OCI-LY3 (cell line): ENCODE results near the gene LPAR3.

Experiments
- H2AFZ ChIP-seq: fragments of 200-600, 300-600 bp; shearing (Covaris generic); 2 replicates; pipeline ENCODE4 v1.6.0; 2014; ENCODE audit warnings: antibody characterized with exemption, low read depth, low read length
- H3K27ac ChIP-seq: fragments of 200-600, 300-600 bp; sonication (generic); 2 replicates; pipeline ENCODE4 v1.5.1; 2014; ENCODE audit warnings: mild to moderate bottlenecking, low read length, moderate library complexity, mixed read lengths
- H3K27me3 ChIP-seq: fragments of 200-600, 300-600 bp; sonication (generic); 2 replicates; pipeline ENCODE4 v1.6.1; 2014; ENCODE audit warnings: low read depth, low read length, mixed read lengths
- H3K36me3 ChIP-seq: fragments of 200-600, 300-600 bp; sonication (generic); replicated peaks from 2 replicates; pipeline ENCODE3; 2014; ENCODE audit warnings: low read depth, low read length, mixed read lengths
- H3K4me1 ChIP-seq: fragments of 300-600, 200-600 bp; sonication (generic); 2 replicates; pipeline ENCODE4 v1.6.1; 2014; ENCODE audit warnings: low read length, mixed read lengths
- H3K4me2 ChIP-seq: fragments of 200-600, 300-600 bp; sonication (generic); 2 replicates; pipeline ENCODE4 v1.6.1; 2014; ENCODE audit warnings: low read length, mixed read lengths
- H3K4me3 ChIP-seq: fragments of 300-600, 200-600 bp; sonication (generic); 2 replicates; pipeline ENCODE4 v1.5.1; 2014; ENCODE audit warnings: antibody characterized with exemption, mild to moderate bottlenecking, low read length, moderate library complexity
- H3K79me2 ChIP-seq: fragments of 300-600, 200-600 bp; shearing (Covaris generic); 2 replicates; pipeline ENCODE4 v1.6.1; 2014; ENCODE audit warnings: mild to moderate bottlenecking, low read length, mixed read lengths
- H3K9ac ChIP-seq: fragments of 300-600, 200-600 bp; shearing (Covaris generic); 2 replicates; pipeline ENCODE4 v1.6.0; 2014; ENCODE audit warnings: mild to moderate bottlenecking, low read length, moderate library complexity
- H3K9me3 ChIP-seq: fragments of 200-600, 300-600 bp; shearing (Covaris generic); 2 replicates; pipeline ENCODE4 v1.6.1; 2014; ENCODE audit warnings: low read length, mixed read lengths; ENCODE audit not compliant: insufficient read depth
- H4K20me1 ChIP-seq: fragments of 200-600, 300-600 bp; sonication (generic); 2 replicates; pipeline ENCODE4 v1.6.1; 2016; ENCODE audit warnings: low read length, mixed read lengths; ENCODE audit not compliant: insufficient read depth
- EZH2phosphoT487 ChIP-seq: fragments of 200-600 bp; shearing (Covaris generic); IDR thresholded peaks from 2 replicates; pipeline ENCODE4 v1.6.1; 2018; ENCODE audit warnings: antibody characterized with exemption, mixed run types, low read depth
- TF ChIP-seq, protein P1 (sequence below): fragments of 200-600, 300-600 bp; sonication (generic); IDR thresholded peaks from 2 replicates; pipeline ENCODE4 v1.5.1; 2014; ENCODE audit warnings: antibody characterized with exemption, low read length, low read depth

The LPAR3 gene

DNA sequence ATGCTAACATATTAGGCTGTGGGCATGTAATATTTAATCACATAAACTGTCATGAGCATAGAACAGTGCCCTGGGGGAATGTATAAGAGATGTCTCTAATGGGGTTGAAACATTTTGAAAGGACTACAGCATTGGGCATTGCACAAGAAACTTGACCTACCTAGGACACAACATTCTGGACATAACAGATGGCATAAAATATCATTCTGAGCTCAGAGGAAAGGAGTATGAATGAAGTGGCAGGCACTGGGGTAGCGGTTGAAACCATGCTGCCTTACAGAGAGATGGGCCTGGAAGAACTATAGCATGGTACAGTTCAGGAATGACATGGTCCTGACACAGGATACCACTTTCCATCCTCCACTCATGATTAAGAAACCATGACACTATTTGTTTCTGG is 69.0 kb downstream of the LPAR3 start:
- Histone ChIP-seq H3K9me3 (no peaks in the 10 kb centered on the region), H2AFZ (no peak overlapping the region), H3K36me3 (no peaks in the 10 kb centered on the region), H3K9ac (no peak overlapping the region), H3K4me2 (no peak overlapping the region), H3K27me3 (no peaks in the 10 kb centered on the region), H3K4me1 (peaks cover 3% of the 10 kb centered on the region; the same call in 1 of the 2 replicates), H3K4me3 (no peak overlapping the region), H4K20me1 (no peaks in the 10 kb centered on the region), H3K27ac (no peak overlapping the region), H3K79me2 (no peaks in the 10 kb centered on the region)
- no peak for TF ChIP-seq EZH2phosphoT487
- TF ChIP-seq, protein P1, sequence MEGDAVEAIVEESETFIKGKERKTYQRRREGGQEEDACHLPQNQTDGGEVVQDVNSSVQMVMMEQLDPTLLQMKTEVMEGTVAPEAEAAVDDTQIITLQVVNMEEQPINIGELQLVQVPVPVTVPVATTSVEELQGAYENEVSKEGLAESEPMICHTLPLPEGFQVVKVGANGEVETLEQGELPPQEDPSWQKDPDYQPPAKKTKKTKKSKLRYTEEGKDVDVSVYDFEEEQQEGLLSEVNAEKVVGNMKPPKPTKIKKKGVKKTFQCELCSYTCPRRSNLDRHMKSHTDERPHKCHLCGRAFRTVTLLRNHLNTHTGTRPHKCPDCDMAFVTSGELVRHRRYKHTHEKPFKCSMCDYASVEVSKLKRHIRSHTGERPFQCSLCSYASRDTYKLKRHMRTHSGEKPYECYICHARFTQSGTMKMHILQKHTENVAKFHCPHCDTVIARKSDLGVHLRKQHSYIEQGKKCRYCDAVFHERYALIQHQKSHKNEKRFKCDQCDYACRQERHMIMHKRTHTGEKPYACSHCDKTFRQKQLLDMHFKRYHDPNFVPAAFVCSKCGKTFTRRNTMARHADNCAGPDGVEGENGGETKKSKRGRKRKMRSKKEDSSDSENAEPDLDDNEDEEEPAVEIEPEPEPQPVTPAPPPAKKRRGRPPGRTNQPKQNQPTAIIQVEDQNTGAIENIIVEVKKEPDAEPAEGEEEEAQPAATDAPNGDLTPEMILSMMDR, result no peak

DNA sequence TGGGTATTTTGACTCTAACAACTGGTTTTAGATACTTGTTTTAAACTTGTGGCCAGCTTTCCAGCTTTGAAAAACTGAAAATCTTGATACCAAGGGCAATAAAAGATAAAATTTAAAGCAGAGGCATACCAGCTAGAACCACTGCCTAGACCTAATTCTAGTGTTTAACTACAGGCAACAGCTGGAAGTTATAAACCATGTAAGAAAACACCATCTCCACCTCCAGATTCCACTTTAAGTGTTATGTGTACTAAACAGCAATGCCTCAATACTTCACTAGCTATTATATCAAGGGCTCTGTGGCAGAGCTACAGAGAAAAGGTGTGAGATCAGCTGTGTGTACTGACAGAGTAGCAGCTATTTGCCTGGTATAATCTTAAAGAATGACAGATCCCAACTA is 69.5 kb downstream of the LPAR3 start:
- H3K4me1 ChIP-seq, result peaks cover 3% of the 10 kb centered on the region; the same call in 1 of the 2 replicates
- no peaks in the 10 kb centered on the region for H3K36me3 ChIP-seq
- no peaks in the 10 kb centered on the region for H3K27me3 ChIP-seq
- H4K20me1 ChIP-seq, result no peaks in the 10 kb centered on the region
- no peaks in the 10 kb centered on the region for H3K79me2 ChIP-seq
- no peak overlapping the region for H2AFZ ChIP-seq
- no peak overlapping the region for H3K4me2 ChIP-seq
- H3K4me3 ChIP-seq, result no peak overlapping the region
- TF ChIP-seq, protein P1, result no peak
- no peak for TF ChIP-seq EZH2phosphoT487
- no peaks in the 10 kb centered on the region for H3K9me3 ChIP-seq
- H3K27ac ChIP-seq, result no peak overlapping the region
- H3K9ac ChIP-seq, result no peak overlapping the region

- no peak overlapping the region for H3K4me2 ChIP-seq
- no peaks in the 10 kb centered on the region for H3K9me3 ChIP-seq
- no peaks in the 10 kb centered on the region for H4K20me1 ChIP-seq
- TF ChIP-seq EZH2phosphoT487, result no peak
- TF ChIP-seq, protein P1, result no peak
- H3K27me3 ChIP-seq, result no peaks in the 10 kb centered on the region
- no peak overlapping the region for H2AFZ ChIP-seq
- H3K36me3 ChIP-seq, result no peaks in the 10 kb centered on the region
- no peaks in the 10 kb centered on the region for H3K4me1 ChIP-seq
- no peak overlapping the region for H3K4me3 ChIP-seq
- no peak overlapping the region for H3K9ac ChIP-seq
- H3K27ac ChIP-seq, result no peak overlapping the region
- no peaks in the 10 kb centered on the region for H3K79me2 ChIP-seq
Observed at GRCh38 chr1:84810343-84810742, 82.7 kb downstream of the LPAR3 start.

- no peak overlapping the region for H2AFZ ChIP-seq
- TF ChIP-seq, protein P1, result no peak
- no peak for TF ChIP-seq EZH2phosphoT487
- H3K9me3 ChIP-seq, result no peaks in the 10 kb centered on the region
- no peak overlapping the region for H3K4me2 ChIP-seq
- H3K27ac ChIP-seq, result no peak overlapping the region
- H3K9ac ChIP-seq, result no peak overlapping the region
- H4K20me1 ChIP-seq, result no peaks in the 10 kb centered on the region
- H3K36me3 ChIP-seq, result no peaks in the 10 kb centered on the region
- no peaks in the 10 kb centered on the region for H3K79me2 ChIP-seq
- no peak overlapping the region for H3K4me3 ChIP-seq
- H3K27me3 ChIP-seq, result no peaks in the 10 kb centered on the region
- no peaks in the 10 kb centered on the region for H3K4me1 ChIP-seq
Observed at GRCh38 chr1:84809023-84809422, 84.0 kb downstream of the LPAR3 start.
